Measurements from ENCODE around the gene RPS15A.

GRCh38 chr16:18834864-18835263, 44.7 kb upstream of the RPS15A start:
- no peak for TF ChIP-seq EZH2 (IDR thresholded peaks at IDR 0.05; ENCODE audit: low read depth, low read length, severe bottlenecking)
- TF ChIP-seq CTCF (IDR thresholded peaks at IDR 0.05; ENCODE audit: control extremely low read depth in 1 of 3, insufficient read depth in 1 of 3, low read depth in 1 of 3, low read length in 3 of 3) = no peak
- TF ChIP-seq MAX (IDR thresholded peaks at IDR 0.05) = no peak
- TF ChIP-seq CBX5 (IDR thresholded peaks at IDR 0.05; ENCODE audit: low read depth, low read length) = no peak
- no peak for TF ChIP-seq POLR2AphosphoS5 (IDR thresholded peaks at IDR 0.05; ENCODE audit: low read depth, low read length)
